ENCODE results near the gene C1GALT1. TPM values are rescaled to one million over a fixed set of nuclear protein-coding genes. Genes with fewer than 3 reads are reported as not detected.

Gene C1GALT1
- total RNA-seq, 1 experiment from 2014 or later = 81.5 TPM

- no CpG with 5 or more reads among the region's 2 CpGs for WGBS (ENCODE audit: extremely low coverage, insufficient read length, low lambda C conversion rate)
- H4K5ac ChIP-seq (ENCODE audit: insufficient read length, low read depth, low read length) = no peak overlapping the region
- Mint-ChIP-seq H3K36me3 (ENCODE audit: insufficient read depth in 1 of 3, low read depth in 3 of 3) (peaks cover 2 to 10% (median 5%) of the 10 kb centered on the region in 3 experiments; a peak in 6 of 7 replicates), H3K4me3 (no peak overlapping the region), H3K4me1 (peaks cover 39 to 42% of the 10 kb centered on the region in 2 experiments), H3K9me3 (peaks cover 6 to 9% of the 10 kb centered on the region in 2 experiments), H3K27ac (no peak overlapping the region), H3K27me3 (ENCODE audit: low read depth) (no peaks in the 10 kb centered on the region)
- H2BK12ac ChIP-seq (ENCODE audit: insufficient read length, low read depth, low read length) = no peak overlapping the region
- H3K18ac ChIP-seq (ENCODE audit: insufficient read length, low read depth, low read length) = no peak overlapping the region
- H3K23me2 ChIP-seq (ENCODE audit: insufficient read length, low read depth, low read length, poor library complexity, severe bottlenecking) = peaks cover 4% of the 10 kb centered on the region
- H3K56ac ChIP-seq (ENCODE audit: insufficient read length, low read depth, low read length) = no peak overlapping the region
- H2BK20ac ChIP-seq (ENCODE audit: low read depth, low read length, poor library complexity, severe bottlenecking) = no peak overlapping the region
- no peak overlapping the region for H3T11ph ChIP-seq (ENCODE audit: low read length)
- no peak overlapping the region for H3K14ac ChIP-seq (ENCODE audit: insufficient read depth, low read length)
- no peak overlapping the region for H3K27ac ChIP-seq (ENCODE audit: insufficient read length, low read depth, low read length)
- H3K4me2 ChIP-seq (ENCODE audit: insufficient read depth, insufficient read length, low read length) = no peak overlapping the region
- H4K20me1 ChIP-seq (ENCODE audit: control insufficient read depth, insufficient read depth, insufficient read length) = no peaks in the 10 kb centered on the region
- no peak overlapping the region for H3K4ac ChIP-seq (ENCODE audit: low read depth, low read length)
- H2BK5ac ChIP-seq (ENCODE audit: insufficient read length, low read length) = no peak overlapping the region
- H4K91ac ChIP-seq (ENCODE audit: insufficient read length, low read depth, low read length) = no peak overlapping the region
- H2AK5ac ChIP-seq (ENCODE audit: insufficient read length, low read length) = no peak overlapping the region
- no peak overlapping the region for H2AFZ ChIP-seq (ENCODE audit: low read length)
- no peaks in the 10 kb centered on the region for H3K9me3 ChIP-seq (ENCODE audit: control insufficient read depth, low read depth, low read length)
- H3K23ac ChIP-seq (ENCODE audit: insufficient read length, low read depth, low read length) = no peak overlapping the region
- H3K27me3 ChIP-seq (ENCODE audit: insufficient read depth, low read length) = no peaks in the 10 kb centered on the region
- H2BK120ac ChIP-seq (ENCODE audit: low read depth, low read length, poor library complexity, severe bottlenecking) = no peak overlapping the region
- no peaks in the 10 kb centered on the region for H3K79me1 ChIP-seq (ENCODE audit: insufficient read depth, low read depth, low read length, poor library complexity, severe bottlenecking)
- H3K9ac ChIP-seq (ENCODE audit: extremely low read depth, insufficient read length, low read length) = no peak overlapping the region
- no peak overlapping the region for H4K8ac ChIP-seq (replicated peaks; ENCODE audit: insufficient read length, low read depth, low read length)
- H2BK15ac ChIP-seq (ENCODE audit: low read depth, low read length) = no peak overlapping the region
- no peaks in the 10 kb centered on the region for H3K79me2 ChIP-seq (ENCODE audit: insufficient read depth, low read length)
- no peak for DNase-seq
- H3K4me1 ChIP-seq (ENCODE audit: insufficient read depth, low read length) = peaks cover 4% of the 10 kb centered on the region; the same call in 1 of the 2 replicates
- no peak for TF ChIP-seq CTCF (conservative IDR thresholded peaks at IDR 0.05)
Measured at GRCh38 chr7:7178081-7178480, 4.3 kb upstream of the C1GALT1 start.
